Lower leg skin (tissue), 4 donors: ENCODE data around the gene LYPD3. TPM values are rescaled to one million over a fixed set of nuclear protein-coding genes. Genes with fewer than 3 reads are reported as not detected.

Experiments used
- DNase-seq, 2 donors: peaks; one replicate each; pipeline ENCODE4 v3.0.0-alpha.2; 2019; ENCODE audit warnings: low spot score in 2 of 2
- H3K4me3 ChIP-seq: fragments of 200-600 bp; sonication (generic); 2 replicates; pipeline ENCODE4 v1.5.1; 2017; ENCODE audit warnings: mild to moderate bottlenecking, low read depth; ENCODE audit not compliant: poor library complexity, severe bottlenecking
- CTCF ChIP-seq, 3 donors: fragments of 450-650 bp; IDR thresholded peaks; one replicate each; pipeline ENCODE4 v1.5.1; 2016; ENCODE audit warnings: antibody characterized with exemption in 3 of 3, mild to moderate bottlenecking in 3 of 3, moderate library complexity in 2 of 3
- POLR2A ChIP-seq, 2 donors: fragments of 450-650 bp; IDR thresholded peaks; one replicate each; pipeline ENCODE4 v1.6.1; 2016 to 2017; ENCODE audit warnings: antibody characterized with exemption in 2 of 2, mild to moderate bottlenecking in 1 of 2, moderate library complexity in 1 of 2
- WGBS, 2 donors: methylation state at CpG; one replicate each; pipeline ENCODE4 v1.1.5; 2018; 5-methylcytosine and 5-hydroxymethylcytosine counted together
- intact Hi-C: fragments of 100-400 bp; cut with DNase I; formaldehyde crosslinking; loops from one replicate; pipeline ENCODE4 v1.15.0; 2023; ENCODE audit warnings: low total_unique reads
- total RNA-seq, 4 donors: library from RNA; depleted of rRNA; stranded (reverse); fragments of >200 nt; gene quantifications; one replicate each; pipeline ENCODE4 v1.1.0, GENCODE V29; 2016

The LYPD3 gene
- total RNA-seq, 4 donors from 2014 or later, result 344 to 549 (median 466) TPM

DNA sequence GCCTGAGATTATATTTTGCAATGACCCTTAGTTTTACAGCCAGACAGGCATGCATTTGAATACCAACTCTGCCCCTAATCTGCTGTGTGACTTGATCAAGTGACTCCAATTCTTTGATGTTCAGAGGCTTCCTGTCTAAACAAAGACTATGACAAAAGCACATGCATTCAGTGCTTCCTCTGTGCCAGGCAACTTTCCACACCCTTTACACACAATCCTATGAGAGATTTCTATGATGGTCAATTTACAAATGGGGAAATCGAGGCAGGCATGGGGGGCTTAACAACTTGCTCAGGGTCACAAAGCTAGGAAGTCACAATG is 3.7 kb upstream of the LYPD3 start:
- TF ChIP-seq CTCF (IDR thresholded peaks at IDR 0.05) (no peak), POLR2A (IDR thresholded peaks at IDR 0.05) (no peak)
- no peak for DNase-seq
- no peak overlapping the region for H3K4me3 ChIP-seq
- 47 to 67% methylated on average over 1 of the region's 1 CpG for WGBS, 2 donors
- intact Hi-C loops, result no loop called here

GRCh38 chr19:43468354-43469159 is 3.1 kb upstream of the LYPD3 start:
- intact Hi-C loops, result no loop called here
- 76 to 87% methylated on average over 4 of the region's 4 CpGs for WGBS, 2 donors
- no peak for DNase-seq
- H3K4me3 ChIP-seq, result no peak overlapping the region
- TF ChIP-seq CTCF (IDR thresholded peaks at IDR 0.05) (no peak), POLR2A (IDR thresholded peaks at IDR 0.05) (no peak)

GRCh38 chr19:43467730-43468129 is 2.3 kb upstream of the LYPD3 start:
- 74 to 78% methylated on average over 4 of the region's 4 CpGs for WGBS, 2 donors
- no peak for TF ChIP-seq POLR2A (IDR thresholded peaks at IDR 0.05)
- no peak for TF ChIP-seq CTCF (IDR thresholded peaks at IDR 0.05)
- DNase-seq, result no peak
- intact Hi-C loops, result no loop called here
- no peak overlapping the region for H3K4me3 ChIP-seq

GRCh38 chr19:43467276-43467675 is 1.9 kb upstream of the LYPD3 start:
- 74 to 78% methylated on average over 6 of the region's 6 CpGs for WGBS, 2 donors
- DNase-seq, result no peak
- H3K4me3 ChIP-seq, result no peak overlapping the region
- no peak for TF ChIP-seq POLR2A (IDR thresholded peaks at IDR 0.05)
- no peak for TF ChIP-seq CTCF (IDR thresholded peaks at IDR 0.05)
- intact Hi-C loops, result no loop called here

GRCh38 chr19:43466793-43467192 is 1.4 kb upstream of the LYPD3 start:
- intact Hi-C loops, result no loop called here

More at GRCh38 chr19:43466793-43467192, 1.4 kb upstream of the LYPD3 start:
- WGBS, 2 donors, result 97 to 100% methylated on average over 1 of the region's 1 CpG
- TF ChIP-seq CTCF (IDR thresholded peaks at IDR 0.05) (no peak), POLR2A (IDR thresholded peaks at IDR 0.05) (no peak)
- H3K4me3 ChIP-seq, result no peak overlapping the region
- DNase-seq, result no peak
